HL-60 (cell line): ENCODE data around the gene MACO1.

Source experiments
- DNase-seq, 2 experiments: peaks; one replicate each; pipeline ENCODE4 v3.0.0-alpha.2; 2010 to 2020; ENCODE audit warnings: low read depth in 1 of 2, low spot score in 1 of 2
- H3K27ac ChIP-seq: fragments of 250-450 bp; sonication (Bioruptor Pico); replicated peaks from 2 replicates; pipeline ENCODE4 v1.5.1; 2020; ENCODE audit warnings: mild to moderate bottlenecking, moderate library complexity
- H3K27me3 ChIP-seq: fragments of 250-450 bp; sonication (Bioruptor Pico); 2 replicates; pipeline ENCODE4 v1.5.1; 2021; ENCODE audit warnings: mild to moderate bottlenecking, moderate library complexity; ENCODE audit not compliant: insufficient read depth, poor library complexity, severe bottlenecking
- H3K4me3 ChIP-seq: replicated peaks from 2 replicates; pipeline ENCODE4 v1.5.1; 2011; ENCODE audit warnings: mild to moderate bottlenecking, control low read depth, low read length; ENCODE audit not compliant: insufficient read depth
- CTCF ChIP-seq: IDR thresholded peaks from one replicate; pipeline ENCODE4 v1.5.1; 2011; ENCODE audit warnings: low read length, control low read depth, inconsistent platforms; ENCODE audit not compliant: insufficient read depth
- GABPA ChIP-seq: IDR thresholded peaks from 2 replicates; pipeline ENCODE4 v1.6.1; 2012; ENCODE audit warnings: low read depth
- POLR2AphosphoS5 ChIP-seq: IDR thresholded peaks from 2 replicates; pipeline ENCODE4 v1.6.1; 2012; ENCODE audit warnings: low read depth
- REST ChIP-seq: IDR thresholded peaks from 2 replicates; pipeline ENCODE4 v1.6.1; 2012; ENCODE audit warnings: low read depth; ENCODE audit not compliant: insufficient replicate concordance
- SPI1 ChIP-seq: IDR thresholded peaks from 2 replicates; pipeline ENCODE4 v1.6.1; 2012; ENCODE audit warnings: low read depth, mild to moderate bottlenecking, borderline replicate concordance

Gene MACO1

GRCh38 chr1:25537153-25537831, 106.6 kb downstream of the MACO1 start:
- DNase-seq: no peak
- H3K27ac ChIP-seq: no peak overlapping the region
- H3K27me3 ChIP-seq: no peaks in the 10 kb centered on the region
- no peak for TF ChIP-seq GABPA
- peak; percentile 10; the same call in 1 of the 2 replicates for TF ChIP-seq SPI1
- TF ChIP-seq POLR2AphosphoS5: no peak
- no peak for TF ChIP-seq CTCF
- no peak for TF ChIP-seq REST
- no peak overlapping the region for H3K4me3 ChIP-seq

GRCh38 chr1:25538191-25538767, 107.6 kb downstream of the MACO1 start:
- no peak for DNase-seq
- no peak overlapping the region for H3K4me3 ChIP-seq
- no peak overlapping the region for H3K27ac ChIP-seq
- TF ChIP-seq POLR2AphosphoS5 (no peak), SPI1 (no peak), GABPA (no peak), CTCF (no peak), REST (no peak)
- H3K27me3 ChIP-seq: no peaks in the 10 kb centered on the region

GRCh38 chr1:25540750-25541342, 110.1 kb downstream of the MACO1 start:
- no peak overlapping the region for H3K4me3 ChIP-seq
- no peak overlapping the region for H3K27ac ChIP-seq
- no peaks in the 10 kb centered on the region for H3K27me3 ChIP-seq
- TF ChIP-seq SPI1 (no peak), REST (no peak), POLR2AphosphoS5 (no peak), GABPA (no peak), CTCF (no peak)
- no peak for DNase-seq
